Measurements from ENCODE around the gene RREB1.

Gene RREB1

GRCh38 chr6:7161845-7162244 is 54.1 kb downstream of the RREB1 start:
- no peak for DNase-seq (ENCODE audit: low read depth in 4 of 4, low spot score in 1 of 4)

GRCh38 chr6:7163661-7164071 is 55.9 kb downstream of the RREB1 start:
- no peak for DNase-seq (ENCODE audit: low read depth in 4 of 4, low spot score in 1 of 4)

GRCh38 chr6:7164536-7165001 is 56.8 kb downstream of the RREB1 start:
- no peak for DNase-seq (ENCODE audit: low read depth in 4 of 4, low spot score in 1 of 4)

- no peak for DNase-seq (ENCODE audit: low read depth in 4 of 4, low spot score in 1 of 4)
Observed at GRCh38 chr6:7165002-7165889, 57.5 kb downstream of the RREB1 start.

- no peak for DNase-seq (ENCODE audit: low read depth in 4 of 4, low spot score in 1 of 4)
Observed at GRCh38 chr6:7165890-7166267, 58.1 kb downstream of the RREB1 start.

GRCh38 chr6:7166410-7167293 is 58.9 kb downstream of the RREB1 start:
- DNase-seq (ENCODE audit: low read depth in 4 of 4, low spot score in 1 of 4), result no peak

GRCh38 chr6:7169296-7169721 is 61.5 kb downstream of the RREB1 start:
- no peak for DNase-seq (ENCODE audit: low read depth in 4 of 4, low spot score in 1 of 4)

- DNase-seq (ENCODE audit: low read depth in 4 of 4, low spot score in 1 of 4), result no peak
Observed at GRCh38 chr6:7170117-7170732, 62.5 kb downstream of the RREB1 start.

GRCh38 chr6:7171119-7171518 is 63.4 kb downstream of the RREB1 start:
- DNase-seq (ENCODE audit: low read depth in 4 of 4, low spot score in 1 of 4), result no peak

GRCh38 chr6:7171733-7172132 is 64.0 kb downstream of the RREB1 start:
- DNase-seq (ENCODE audit: low read depth in 4 of 4, low spot score in 1 of 4), result no peak

GRCh38 chr6:7172649-7173048 is 64.9 kb downstream of the RREB1 start:
- no peak for DNase-seq (ENCODE audit: low read depth in 4 of 4, low spot score in 1 of 4)

- DNase-seq (ENCODE audit: low read depth in 4 of 4, low spot score in 1 of 4), result no peak
Observed at GRCh38 chr6:7173843-7174503, 66.2 kb downstream of the RREB1 start.

- no peak for DNase-seq (ENCODE audit: low read depth in 4 of 4, low spot score in 1 of 4)
Observed at GRCh38 chr6:7175462-7175861, 67.7 kb downstream of the RREB1 start.

GRCh38 chr6:7176208-7176607 is 68.4 kb downstream of the RREB1 start:
- DNase-seq (ENCODE audit: low read depth in 4 of 4, low spot score in 1 of 4), result no peak

GRCh38 chr6:7178280-7178679 is 70.5 kb downstream of the RREB1 start:
- no peak for DNase-seq (ENCODE audit: low read depth in 4 of 4, low spot score in 1 of 4)

GRCh38 chr6:7180751-7181150 is 73.0 kb downstream of the RREB1 start:
- DNase-seq (ENCODE audit: low read depth in 4 of 4, low spot score in 1 of 4), result no peak

GRCh38 chr6:7183707-7184106 is 75.9 kb downstream of the RREB1 start:
- DNase-seq (ENCODE audit: low read depth in 4 of 4, low spot score in 1 of 4), result no peak

- DNase-seq (ENCODE audit: low read depth in 4 of 4, low spot score in 1 of 4), result no peak
Observed at GRCh38 chr6:7184502-7184901, 76.7 kb downstream of the RREB1 start.

GRCh38 chr6:7185561-7185960 is 77.8 kb downstream of the RREB1 start:
- DNase-seq (ENCODE audit: low read depth in 4 of 4, low spot score in 1 of 4), result no peak

GRCh38 chr6:7188492-7188891 is 80.7 kb downstream of the RREB1 start:
- no peak for DNase-seq (ENCODE audit: low read depth in 4 of 4, low spot score in 1 of 4)

Measured in stimulated activated CD4-positive, alpha-beta T cell treated with anti-CD3 and anti-CD28 coated beads, Interleukin-1b, Interleukin-23, amount 100 ng/mL, for 24 hours (primary cell).